Liver (tissue), 9 donors: ENCODE results near the gene KCNQ1. TPM values are rescaled to one million over a fixed set of nuclear protein-coding genes. Genes with fewer than 3 reads are reported as not detected.

Experiments
- DNase-seq: peaks from one replicate; pipeline ENCODE4 v3.0.0-alpha.2; 2017; ENCODE audit warnings: low spot score
- H3K27ac ChIP-seq, 2 donors: one replicate each; pipeline ENCODE4 v1.7.0; 2013; ENCODE audit warnings: inconsistent platforms in 2 of 2, low read length in 2 of 2, control low read depth in 1 of 2, low read depth in 1 of 2, mild to moderate bottlenecking in 1 of 2
- H3K27me3 ChIP-seq, 4 donors: one replicate each; pipeline versions ENCODE4 v1.6.1 to v1.7.0; 2013; ENCODE audit warnings: low read length in 3 of 4, inconsistent platforms in 1 of 4, mild to moderate bottlenecking in 1 of 4, moderate library complexity in 1 of 4; ENCODE audit not compliant: control insufficient read depth in 4 of 4, insufficient read depth in 4 of 4
- H3K36me3 ChIP-seq, 4 donors: one replicate each; pipeline versions ENCODE4 v1.6.1 to v1.7.0; 2013; ENCODE audit warnings: low read length in 3 of 4, mild to moderate bottlenecking in 3 of 4, low read depth in 1 of 4, moderate library complexity in 1 of 4; ENCODE audit not compliant: control insufficient read depth in 4 of 4, insufficient read depth in 3 of 4
- H3K4me1 ChIP-seq, 4 donors: one replicate each; pipeline versions ENCODE4 v1.6.1 to v1.7.0; 2013; ENCODE audit warnings: low read length in 3 of 4, mild to moderate bottlenecking in 3 of 4, moderate library complexity in 1 of 4; ENCODE audit not compliant: control insufficient read depth in 4 of 4, insufficient read depth in 4 of 4
- H3K4me3 ChIP-seq, 3 donors: one replicate each; pipeline versions ENCODE4 v1.6.1 to v1.7.0; 2013; ENCODE audit warnings: low read length in 3 of 3, control low read depth in 1 of 3, low read depth in 1 of 3, mild to moderate bottlenecking in 1 of 3
- H3K9ac ChIP-seq, 2 donors: one replicate each; pipeline ENCODE4 v1.7.0; 2013; ENCODE audit warnings: low read length in 2 of 2, mild to moderate bottlenecking in 2 of 2, moderate library complexity in 2 of 2, control low read depth in 1 of 2, low read depth in 1 of 2
- H3K9me3 ChIP-seq, 4 donors: one replicate each; pipeline versions ENCODE4 v1.6.1 to v1.7.0; 2013; ENCODE audit warnings: low read length in 3 of 4; ENCODE audit not compliant: control insufficient read depth in 4 of 4
- ATF3 ChIP-seq: IDR thresholded peaks from 2 replicates; pipeline ENCODE4 v1.6.1; 2016; ENCODE audit warnings: antibody characterized with exemption
- CTCF ChIP-seq: fragments of 150-350 bp; IDR thresholded peaks from 2 replicates; pipeline ENCODE4 v1.5.1; 2017; ENCODE audit warnings: improper control_type of control experiment, low read depth, low read length; ENCODE audit not compliant: missing input control
- EGR1 ChIP-seq, 2 donors: IDR thresholded peaks; 2 replicates each; pipeline ENCODE4 v1.6.1; 2016 to 2018; ENCODE audit warnings: antibody characterized with exemption in 2 of 2, low read depth in 2 of 2
- FOXA1 ChIP-seq: IDR thresholded peaks from 2 replicates; pipeline ENCODE4 v1.6.1; 2016; ENCODE audit warnings: antibody characterized with exemption
- FOXA2 ChIP-seq: IDR thresholded peaks from 2 replicates; pipeline ENCODE4 v1.6.1; 2016; ENCODE audit warnings: antibody characterized with exemption
- GABPA ChIP-seq, 2 donors: IDR thresholded peaks in 1 of 2; conservative IDR thresholded peaks in 1 of 2; 2 replicates each; pipeline ENCODE4 v1.6.1; 2016; ENCODE audit warnings: antibody characterized with exemption in 2 of 2, mild to moderate bottlenecking in 1 of 2, moderate library complexity in 1 of 2
- HNF4A ChIP-seq, 2 donors: conservative IDR thresholded peaks; 2 replicates each; pipeline ENCODE4 v1.6.1; 2016; ENCODE audit warnings: antibody characterized with exemption in 2 of 2, mild to moderate bottlenecking in 2 of 2
- HNF4G ChIP-seq: IDR thresholded peaks from 2 replicates; pipeline ENCODE4 v1.6.1; 2016; ENCODE audit warnings: antibody characterized with exemption
- JUND ChIP-seq, 2 donors: IDR thresholded peaks; 2 replicates each; pipeline ENCODE4 v1.6.1; 2016; ENCODE audit warnings: antibody characterized with exemption in 2 of 2
- MAX ChIP-seq: IDR thresholded peaks from 2 replicates; pipeline ENCODE4 v1.6.1; 2016; ENCODE audit warnings: antibody characterized with exemption
- NR2F2 ChIP-seq: IDR thresholded peaks from 2 replicates; pipeline ENCODE4 v1.6.1; 2016; ENCODE audit warnings: antibody characterized with exemption
- RAD21 ChIP-seq, 2 donors: IDR thresholded peaks; 2 replicates each; pipeline ENCODE4 v1.6.1; 2016; ENCODE audit warnings: antibody characterized with exemption in 2 of 2, mild to moderate bottlenecking in 2 of 2
- REST ChIP-seq: IDR thresholded peaks from 2 replicates; pipeline ENCODE4 v1.6.1; 2016; ENCODE audit warnings: antibody characterized with exemption, mild to moderate bottlenecking
- RXRA ChIP-seq, 2 donors: IDR thresholded peaks; 2 replicates each; pipeline ENCODE4 v1.6.1; 2017 to 2018; ENCODE audit warnings: antibody characterized with exemption in 2 of 2, mild to moderate bottlenecking in 1 of 2
- SP1 ChIP-seq: IDR thresholded peaks from 2 replicates; pipeline ENCODE4 v1.6.1; 2018; ENCODE audit warnings: antibody characterized with exemption, mild to moderate bottlenecking
- TAF1 ChIP-seq: conservative IDR thresholded peaks from 2 replicates; pipeline ENCODE4 v1.6.1; 2016; ENCODE audit warnings: antibody characterized with exemption, mild to moderate bottlenecking
- YY1 ChIP-seq: IDR thresholded peaks from 2 replicates; pipeline ENCODE4 v1.6.1; 2016; ENCODE audit warnings: antibody characterized with exemption, mild to moderate bottlenecking
- ZBTB33 ChIP-seq: IDR thresholded peaks from 2 replicates; pipeline ENCODE4 v1.6.1; 2016; ENCODE audit warnings: antibody characterized with exemption
- polyA plus RNA-seq, 2 donors: library from polyadenylated mRNA; stranded (reverse) in 1 of 2; unstranded in 1 of 2; fragments of 200-250 nt in 1 of 2; fragments of >200 nt in 1 of 2; fragmentation: Nextera tagmentation in 1 of 2; extraction: Ambion mirVana in 1 of 2; gene quantifications; one replicate each; pipeline versions ENCODE4 v1.2.1 to v1.2.3, GENCODE V29; 2013 to 2015
- total RNA-seq, 2 donors: library from RNA; depleted of rRNA; stranded (reverse); fragments of >200 nt; gene quantifications; one replicate each; pipeline ENCODE4 v1.2.3, GENCODE V29; 2014
- donor health status: healthy.
- donor health status: healthy.
- donor health status: healthy.
- donor health status: healthy.
- donor health status: healthy.

The KCNQ1 gene
- total and polyA plus RNA-seq, 4 donors: 0.31 to 2.2 (median 1.5) TPM

- Histone ChIP-seq H3K36me3 (peaks cover 0 to 3% (median 0%) of the 10 kb centered on the region in 4 donors), H3K27ac (no peak overlapping the region), H3K9me3 (peaks cover 2 to 9% (median 7%) of the 10 kb centered on the region in 4 donors), H3K4me1 (peaks cover 0 to under 1% (median 0%) of the 10 kb centered on the region in 4 donors), H3K27me3 (no peaks in the 10 kb centered on the region), H3K9ac (no peak overlapping the region), H3K4me3 (no peak overlapping the region)
- no peak for DNase-seq
- no peak for TF ChIP-seq ATF3
- no peak for TF ChIP-seq HNF4G
- no peak for TF ChIP-seq RAD21 (IDR thresholded peaks at IDR 0.05)
- TF ChIP-seq REST: no peak
- no peak for TF ChIP-seq ZBTB33
- no peak for TF ChIP-seq EGR1 (IDR thresholded peaks at IDR 0.05; ENCODE audit: low read depth in 2 of 2)
- TF ChIP-seq FOXA2: no peak
- no peak for TF ChIP-seq GABPA (IDR thresholded peaks at IDR 0.05 in 1 of 2, conservative IDR thresholded peaks at IDR 0.05 in 1 of 2)
- TF ChIP-seq YY1: no peak
- TF ChIP-seq CTCF: no peak
- no peak for TF ChIP-seq MAX
- no peak for TF ChIP-seq RXRA (IDR thresholded peaks at IDR 0.05)
- no peak for TF ChIP-seq NR2F2
- no peak for TF ChIP-seq JUND (IDR thresholded peaks at IDR 0.05)
- no peak for TF ChIP-seq FOXA1
- TF ChIP-seq SP1: no peak
- no peak for TF ChIP-seq TAF1
- no peak for TF ChIP-seq HNF4A (conservative IDR thresholded peaks at IDR 0.05)
These were observed 219.1 kb downstream of the KCNQ1 start for GRCh38 chr11:2663915-2664314.
